Activated CD8-positive, alpha-beta memory T cell treated with anti-CD3 and anti-CD28 coated beads, Interleukin-2, amount 10 ng/mL, durations not matched to agents 7 days and 5 days (primary cell): ENCODE measurements around the gene LLGL2. TPM values are rescaled to one million over a fixed set of nuclear protein-coding genes. Genes with fewer than 3 reads are reported as not detected.
A peak's percentile ranks its signal among the peaks of the same experiment; 100 is the strongest.

Experiments
- ATAC-seq: fragments of 150-1000 bp; cut with Tn5 transposase; one replicate; pipeline ENCODE4 v1.10.0; 2021; ENCODE audit warnings: moderate library complexity
- CTCF ChIA-PET: fragments of 350-600 bp; sonication (Branson Sonifier 250); formaldehyde crosslinking; loops from one replicate; lab custom pipeline; 2021; ENCODE audit warnings: antibody characterized with exemption; lab: Charles Lee
- DNase-seq: peaks from one replicate; pipeline ENCODE4 v3.0.0-alpha.2; 2020
- H3K27ac Mint-ChIP-seq: one replicate; pipeline ENCODE4 v1.8.0; 2021; ENCODE audit warnings: mild to moderate bottlenecking, mixed read lengths
- H3K27me3 Mint-ChIP-seq: one replicate; pipeline ENCODE4 v1.8.0; 2021; ENCODE audit warnings: mixed read lengths
- H3K36me3 Mint-ChIP-seq: one replicate; pipeline ENCODE4 v1.8.0; 2021; ENCODE audit warnings: mild to moderate bottlenecking, mixed read lengths
- H3K4me1 Mint-ChIP-seq: one replicate; pipeline ENCODE4 v1.8.0; 2021; ENCODE audit warnings: mixed read lengths
- H3K4me3 Mint-ChIP-seq: one replicate; pipeline ENCODE4 v1.8.0; 2021; ENCODE audit warnings: mild to moderate bottlenecking, moderate library complexity, mixed read lengths
- H3K9me3 Mint-ChIP-seq: one replicate; pipeline ENCODE4 v1.8.0; 2022; ENCODE audit warnings: low read depth, mixed read lengths
- total RNA-seq, 2 experiments: library from RNA; stranded (reverse); gene quantifications; one replicate each; pipeline ENCODE4 v1.2.3, GENCODE V29; 2021

LLGL2 gene
- total RNA-seq, 2 experiments from 2014 or later = 15.7 to 30.5 TPM

DNA sequence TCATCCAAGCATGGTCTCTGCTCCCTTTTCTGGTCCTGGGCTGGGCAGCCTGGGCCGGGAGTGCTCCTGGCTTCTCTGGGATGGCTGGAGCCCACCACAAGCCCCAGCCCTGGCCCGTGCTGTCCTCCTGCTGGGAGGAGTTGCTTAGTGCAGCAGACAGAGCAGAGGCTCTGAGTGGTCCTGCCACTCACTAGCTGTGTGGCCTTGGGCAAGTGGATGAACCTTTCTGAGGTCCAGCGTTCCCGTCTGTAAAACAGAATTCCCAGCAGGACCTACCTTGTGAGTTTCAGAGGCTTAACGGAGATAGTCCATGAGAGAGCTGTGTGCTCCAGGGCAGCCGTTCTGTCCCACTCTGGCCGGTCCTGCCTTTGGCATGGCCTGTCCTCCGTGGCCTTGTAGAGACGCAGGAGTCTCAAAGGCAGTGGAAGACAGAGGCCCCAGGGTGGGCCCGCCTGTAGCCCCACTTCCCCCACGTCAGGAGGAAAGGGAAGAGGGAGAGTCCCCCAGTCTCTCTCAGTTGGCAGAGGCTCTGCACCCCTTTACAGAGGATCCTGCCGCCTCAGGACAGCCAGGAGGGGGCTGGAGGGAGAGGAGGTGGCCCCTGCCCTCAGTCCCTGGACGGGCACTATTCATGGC, 69.9 kb downstream of the LLGL2 start:
- Mint-ChIP-seq H3K36me3 (no peaks in the 10 kb centered on the region), H3K27ac (no peak overlapping the region), H3K4me1 (peaks cover 6% of the 10 kb centered on the region), H3K9me3 (no peaks in the 10 kb centered on the region), H3K27me3 (no peaks in the 10 kb centered on the region), H3K4me3 (no peak overlapping the region)
- ATAC-seq (no peak), DNase-seq (no peak)
- CTCF ChIA-PET = no interaction called here

DNA sequence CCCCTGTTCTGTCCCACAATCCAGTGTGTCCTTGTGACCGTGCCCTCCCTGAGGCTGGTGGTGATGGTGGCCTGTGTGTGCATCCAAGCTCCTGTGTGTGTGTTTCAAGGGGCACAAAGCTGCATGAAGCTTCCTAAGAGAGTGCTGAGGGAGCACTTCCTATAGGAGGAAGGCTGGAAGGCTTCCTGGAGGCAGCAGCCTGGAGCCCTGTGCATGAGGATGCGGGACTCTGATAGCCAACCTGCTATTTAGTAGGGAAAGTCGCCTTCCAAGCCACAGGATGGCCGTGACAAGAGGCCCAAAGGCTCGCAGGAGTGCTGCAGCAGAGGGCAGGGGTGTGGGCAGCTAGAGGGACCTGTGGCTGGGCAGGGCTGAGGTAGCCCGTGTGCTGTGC, 70.4 kb downstream of the LLGL2 start:
- ATAC-seq (no peak), DNase-seq (no peak)
- Mint-ChIP-seq H3K4me3 (no peak overlapping the region), H3K9me3 (no peaks in the 10 kb centered on the region), H3K36me3 (no peaks in the 10 kb centered on the region), H3K4me1 (peaks cover 2% of the 10 kb centered on the region), H3K27ac (no peak overlapping the region), H3K27me3 (no peaks in the 10 kb centered on the region)
- CTCF ChIA-PET = no interaction called here

- ATAC-seq = no peak
- Mint-ChIP-seq H3K4me1 (no peaks in the 10 kb centered on the region), H3K9me3 (no peaks in the 10 kb centered on the region), H3K4me3 (no peak overlapping the region), H3K27ac (no peak overlapping the region), H3K36me3 (no peaks in the 10 kb centered on the region), H3K27me3 (no peaks in the 10 kb centered on the region)
- no peak for DNase-seq
- CTCF ChIA-PET = no interaction called here
Measured at GRCh38 chr17:75596320-75597087, 71.0 kb downstream of the LLGL2 start.

DNA sequence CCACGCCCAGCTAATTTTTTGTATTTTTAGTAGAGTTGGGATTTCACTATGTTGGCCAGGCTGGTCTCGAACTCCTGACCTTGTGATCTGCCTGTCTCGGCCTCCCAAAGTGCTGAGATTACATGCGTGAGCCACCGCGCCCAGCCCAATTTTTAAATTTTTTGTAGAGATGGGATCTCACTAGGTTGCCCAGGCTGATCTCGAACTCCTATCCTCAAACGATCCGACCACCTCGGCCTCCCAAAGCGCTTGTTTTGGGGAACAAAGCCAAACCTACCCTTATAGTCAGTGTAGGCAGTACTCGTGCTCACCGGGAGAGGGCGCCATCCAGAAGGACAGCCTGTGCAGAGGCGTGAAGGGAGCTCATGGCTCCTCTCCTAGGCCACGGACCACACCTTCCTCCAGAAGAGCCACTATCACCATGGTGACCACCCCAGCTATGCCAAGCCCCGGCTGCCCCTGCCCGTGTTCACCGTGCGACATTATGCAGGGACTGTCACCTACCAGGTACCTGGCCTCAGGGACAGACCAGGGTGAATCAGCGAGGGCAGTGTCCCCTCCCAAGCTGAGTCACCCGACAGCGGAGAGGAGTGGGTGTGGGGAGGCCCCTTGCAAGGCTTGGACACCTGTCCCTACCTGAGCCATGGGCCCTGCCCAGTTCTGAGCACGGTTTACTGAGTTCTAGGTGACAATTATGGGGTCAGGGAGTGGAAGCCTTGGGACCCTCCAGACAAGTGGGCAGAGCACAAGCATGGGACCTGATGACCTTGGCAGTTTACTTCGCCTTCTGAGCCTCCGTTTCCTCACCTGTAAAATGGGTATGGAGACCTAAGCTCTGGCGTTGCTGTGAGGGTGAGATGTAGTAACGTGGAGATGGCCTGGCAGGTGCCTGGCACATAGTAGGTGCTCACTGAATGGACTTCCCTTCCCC, 75.8 kb downstream of the LLGL2 start:
- Mint-ChIP-seq H3K36me3 (no peaks in the 10 kb centered on the region), H3K27ac (no peak overlapping the region), H3K27me3 (no peaks in the 10 kb centered on the region), H3K4me3 (no peak overlapping the region), H3K9me3 (no peaks in the 10 kb centered on the region), H3K4me1 (no peaks in the 10 kb centered on the region)
- CTCF ChIA-PET = interaction anchor here (0.5 to 6.6 kb wide), 34 partner anchors 8 to 602 kb away, joined by 3 to 73 read pairs (median 4); partner anchors contain the start of genes LLGL2, MYO15B, SMIM5 and TSEN54
- ATAC-seq = peak; percentile 83
- peak; percentile 79 for DNase-seq

GRCh38 chr17:75602644-75603043, 77.1 kb downstream of the LLGL2 start:
- Mint-ChIP-seq H3K27ac (no peak overlapping the region), H3K27me3 (no peaks in the 10 kb centered on the region), H3K4me3 (no peak overlapping the region), H3K9me3 (no peaks in the 10 kb centered on the region), H3K4me1 (peaks cover 5% of the 10 kb centered on the region), H3K36me3 (no peaks in the 10 kb centered on the region)
- ATAC-seq (no peak), DNase-seq (no peak)
- CTCF ChIA-PET = interaction anchor here (1.1 to 6.6 kb wide), 4 partner anchors 12 to 151 kb away, joined by 5 to 73 read pairs (median 32); partner anchors contain the start of genes MYO15B and SMIM5

GRCh38 chr17:75603123-75603522, 77.6 kb downstream of the LLGL2 start:
- ATAC-seq (no peak), DNase-seq (no peak)
- Mint-ChIP-seq H3K4me3 (no peak overlapping the region), H3K9me3 (no peaks in the 10 kb centered on the region), H3K27ac (no peak overlapping the region), H3K4me1 (peaks cover 5% of the 10 kb centered on the region), H3K36me3 (no peaks in the 10 kb centered on the region), H3K27me3 (no peaks in the 10 kb centered on the region)
- CTCF ChIA-PET = interaction anchor here (1.1 to 6.6 kb wide), 3 partner anchors 12 to 146 kb away, joined by 5 to 73 read pairs (median 47); partner anchors contain the start of genes MYO15B and SMIM5

DNA sequence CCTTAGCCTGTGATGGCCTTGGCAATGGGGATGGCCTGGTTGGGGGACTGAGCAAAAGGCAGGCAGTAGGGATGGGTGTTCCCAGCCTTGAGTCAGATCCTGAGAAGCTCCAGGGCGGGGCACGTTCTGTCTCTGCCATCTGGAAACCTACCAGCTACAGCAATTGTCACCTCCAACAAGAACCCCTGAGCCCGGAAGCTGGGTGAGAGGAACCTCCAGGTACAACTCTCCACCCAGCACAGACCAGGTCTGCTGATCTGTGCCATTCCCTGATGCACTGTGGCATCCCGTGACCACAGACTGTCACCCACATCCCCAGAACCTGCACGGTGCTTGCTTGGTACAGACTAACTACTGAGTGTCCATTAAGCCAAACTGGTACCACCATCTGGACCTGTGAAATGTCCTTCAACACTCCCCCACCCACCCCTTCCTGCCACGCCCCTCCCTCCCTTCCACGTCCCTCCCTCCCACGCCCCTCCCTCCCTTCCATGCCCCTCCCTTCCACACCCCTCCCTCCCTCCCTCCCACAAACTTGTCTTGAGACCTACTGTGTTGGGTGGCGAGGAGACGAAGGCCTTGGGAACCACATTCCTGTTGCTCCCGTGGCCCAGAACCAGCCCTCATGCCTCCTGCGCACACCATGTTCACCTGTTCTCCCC, 78.7 kb downstream of the LLGL2 start:
- no peaks in the 10 kb centered on the region for H3K27me3 Mint-ChIP-seq
- no peaks in the 10 kb centered on the region for H3K36me3 Mint-ChIP-seq
- no peaks in the 10 kb centered on the region for H3K9me3 Mint-ChIP-seq
- no peak overlapping the region for H3K27ac Mint-ChIP-seq
- H3K4me1 Mint-ChIP-seq = peaks cover 5% of the 10 kb centered on the region
- CTCF ChIA-PET = interaction anchor here (1.2 to 6.6 kb wide), 3 partner anchors 14 to 145 kb away, joined by 5 to 73 read pairs (median 14); partner anchors contain the start of gene SMIM5
- ATAC-seq (no peak), DNase-seq (no peak)
- H3K4me3 Mint-ChIP-seq = no peak overlapping the region

DNA sequence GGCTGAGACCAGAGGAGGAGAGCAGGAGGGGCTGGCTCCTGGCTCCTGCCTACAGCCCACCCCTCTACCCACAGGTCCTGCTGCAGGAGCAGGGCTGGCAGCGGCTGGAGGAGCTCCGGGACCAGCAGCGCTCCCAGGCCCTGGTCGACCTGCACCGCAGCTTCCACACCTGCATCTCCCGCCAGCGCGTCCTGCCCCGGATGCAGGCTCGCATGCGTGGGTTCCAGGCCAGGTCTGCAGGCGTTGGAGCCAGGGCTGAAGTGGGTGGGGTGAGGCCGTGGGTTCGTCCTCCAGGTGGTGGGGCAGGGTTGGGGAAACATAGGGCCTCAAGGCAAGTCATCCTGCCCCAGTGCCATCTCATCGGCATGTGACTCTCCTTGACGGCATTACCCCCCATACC, 80.3 kb downstream of the LLGL2 start:
- Mint-ChIP-seq H3K4me1 (peaks cover 5% of the 10 kb centered on the region), H3K27ac (no peak overlapping the region), H3K27me3 (no peaks in the 10 kb centered on the region), H3K4me3 (no peak overlapping the region), H3K9me3 (no peaks in the 10 kb centered on the region), H3K36me3 (no peaks in the 10 kb centered on the region)
- DNase-seq (no peak), ATAC-seq (no peak)
- CTCF ChIA-PET = interaction anchor here (2.4 kb wide), 1 partner anchor 27 kb away, joined by 14 read pairs; the partner anchor contains the start of gene SMIM5

DNA sequence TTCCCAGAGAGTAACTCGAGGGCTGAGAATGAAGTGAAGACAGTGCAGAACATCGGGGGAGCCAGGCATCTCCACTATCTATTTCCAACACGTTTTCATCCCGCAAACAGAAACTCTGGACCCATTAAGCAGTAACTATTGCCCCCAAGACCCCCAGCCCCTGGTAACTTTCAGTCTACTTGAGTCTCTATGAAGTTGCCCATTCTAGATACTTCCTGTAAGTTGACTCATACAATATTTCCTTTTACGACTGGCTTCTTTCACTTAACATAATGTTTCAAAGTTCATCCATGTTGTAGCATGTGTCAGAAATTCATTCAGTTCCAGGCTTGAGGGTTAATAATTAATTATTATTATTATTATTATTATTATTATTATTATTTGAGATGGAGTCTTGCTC, 81.6 kb downstream of the LLGL2 start:
- no peaks in the 10 kb centered on the region for H3K36me3 Mint-ChIP-seq
- H3K4me1 Mint-ChIP-seq = peaks cover 5% of the 10 kb centered on the region
- DNase-seq (no peak), ATAC-seq (no peak)
- H3K9me3 Mint-ChIP-seq = no peaks in the 10 kb centered on the region
- no peak overlapping the region for H3K4me3 Mint-ChIP-seq
- H3K27ac Mint-ChIP-seq = no peak overlapping the region
- CTCF ChIA-PET = no interaction called here
- H3K27me3 Mint-ChIP-seq = no peaks in the 10 kb centered on the region

GRCh38 chr17:75610103-75610984, 84.8 kb downstream of the LLGL2 start:
- Mint-ChIP-seq H3K36me3 (no peaks in the 10 kb centered on the region), H3K4me1 (peaks cover 5% of the 10 kb centered on the region), H3K27me3 (no peaks in the 10 kb centered on the region), H3K4me3 (no peak overlapping the region), H3K9me3 (no peaks in the 10 kb centered on the region), H3K27ac (no peak overlapping the region)
- ATAC-seq (no peak), DNase-seq (no peak)
- CTCF ChIA-PET = interaction anchor here (1.0 to 4.8 kb wide), 5 partner anchors 9 to 137 kb away, joined by 3 to 18 read pairs (median 6); partner anchors contain the start of gene SMIM5

- CTCF ChIA-PET = interaction anchor here (1.3 to 4.8 kb wide), 4 partner anchors 10 to 142 kb away, joined by 6 to 18 read pairs (median 8); partner anchors contain the start of gene SMIM5
- H3K4me1 Mint-ChIP-seq = peaks cover 5% of the 10 kb centered on the region
- H3K9me3 Mint-ChIP-seq = no peaks in the 10 kb centered on the region
- H3K4me3 Mint-ChIP-seq = no peak overlapping the region
- ATAC-seq (no peak), DNase-seq (no peak)
- H3K36me3 Mint-ChIP-seq = no peaks in the 10 kb centered on the region
- no peak overlapping the region for H3K27ac Mint-ChIP-seq
- no peaks in the 10 kb centered on the region for H3K27me3 Mint-ChIP-seq
Measured at GRCh38 chr17:75611851-75612429, 86.4 kb downstream of the LLGL2 start.
